Measurements from ENCODE around the gene ZNF408. TPM values are rescaled to one million over a fixed set of nuclear protein-coding genes. Genes with fewer than 3 reads are reported as not detected.

The ZNF408 gene
- total RNA-seq, 4 donors from 2014 or later: 0.88 to 10.5 (median 8.0) TPM

- Histone ChIP-seq H3K36me3 (no peaks in the 10 kb centered on the region), H3K4me1 (peaks cover 5 to 21% of the 10 kb centered on the region in 2 donors), H3K27ac (no peak overlapping the region), H3K4me3 (no peak overlapping the region), H3K27me3 (no peaks in the 10 kb centered on the region), H3K9me3 (no peaks in the 10 kb centered on the region)
- no peak for DNase-seq
- TF ChIP-seq CTCF (IDR thresholded peaks at IDR 0.05) (no peak), POLR2A (IDR thresholded peaks at IDR 0.05) (no peak)
- intact Hi-C loops (cut with DNase I; ENCODE audit: low total_unique reads): no loop called here
Observed at GRCh38 chr11:46671958-46672315, 28.9 kb upstream of the ZNF408 start.

GRCh38 chr11:46672381-46672839 lies 28.4 kb upstream of the ZNF408 start:
- Histone ChIP-seq H3K4me1 (peaks cover 5 to 16% of the 10 kb centered on the region in 2 donors), H3K27ac (no peak overlapping the region), H3K9me3 (no peaks in the 10 kb centered on the region), H3K4me3 (no peak overlapping the region), H3K27me3 (no peaks in the 10 kb centered on the region), H3K36me3 (no peaks in the 10 kb centered on the region)
- intact Hi-C loops (cut with DNase I; ENCODE audit: low total_unique reads): no loop called here
- TF ChIP-seq CTCF (IDR thresholded peaks at IDR 0.05): no peak
- DNase-seq: no peak

DNA sequence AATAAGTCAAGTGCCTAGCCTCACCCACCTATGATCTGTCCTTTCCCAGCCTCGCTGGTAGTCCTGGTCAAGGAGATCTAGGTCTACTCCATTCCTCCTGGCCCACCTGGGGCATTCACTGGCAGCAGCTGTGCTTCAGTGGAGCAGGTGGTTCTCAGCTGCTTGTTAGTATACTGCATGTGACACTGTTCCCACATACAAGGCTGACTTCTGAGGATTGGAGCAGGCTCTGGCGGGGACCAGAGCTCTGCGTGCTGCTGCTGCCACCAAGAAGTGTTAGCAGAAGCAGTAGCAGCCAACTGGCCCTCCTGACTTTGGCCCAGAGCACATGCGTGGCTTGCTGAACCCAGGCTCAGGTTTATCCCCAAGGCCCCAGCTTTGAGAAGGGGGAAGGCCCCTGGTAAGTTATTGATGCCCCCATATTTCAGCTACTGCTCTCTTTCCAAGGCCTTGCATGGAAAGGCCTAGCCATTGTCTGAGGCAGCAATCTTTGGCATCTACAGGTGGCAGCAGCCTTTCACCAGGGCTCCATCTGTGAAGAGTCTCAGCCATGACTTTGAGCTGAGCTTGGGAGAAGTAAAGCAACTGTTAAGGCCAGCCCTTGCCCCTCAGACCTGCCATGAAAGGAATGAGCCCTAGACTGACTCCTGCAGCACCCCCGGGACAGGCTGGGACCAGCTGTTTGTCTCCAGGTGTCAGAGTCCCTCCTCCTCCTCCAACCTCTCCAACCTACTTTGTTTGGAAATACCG lies 26.9 kb upstream of the ZNF408 start:
- intact Hi-C loops (cut with DNase I; ENCODE audit: low total_unique reads): no loop called here
- Histone ChIP-seq H3K4me3 (no peak overlapping the region), H3K36me3 (no peaks in the 10 kb centered on the region), H3K9me3 (no peaks in the 10 kb centered on the region), H3K27ac (peak overlapping the region; percentile 78 to 82), H3K4me1 (peaks cover 5 to 13% of the 10 kb centered on the region in 2 donors), H3K27me3 (no peaks in the 10 kb centered on the region)
- TF ChIP-seq POLR2A (IDR thresholded peaks at IDR 0.05) (no peak), CTCF (IDR thresholded peaks at IDR 0.05) (no peak)
- no peak for DNase-seq

DNA sequence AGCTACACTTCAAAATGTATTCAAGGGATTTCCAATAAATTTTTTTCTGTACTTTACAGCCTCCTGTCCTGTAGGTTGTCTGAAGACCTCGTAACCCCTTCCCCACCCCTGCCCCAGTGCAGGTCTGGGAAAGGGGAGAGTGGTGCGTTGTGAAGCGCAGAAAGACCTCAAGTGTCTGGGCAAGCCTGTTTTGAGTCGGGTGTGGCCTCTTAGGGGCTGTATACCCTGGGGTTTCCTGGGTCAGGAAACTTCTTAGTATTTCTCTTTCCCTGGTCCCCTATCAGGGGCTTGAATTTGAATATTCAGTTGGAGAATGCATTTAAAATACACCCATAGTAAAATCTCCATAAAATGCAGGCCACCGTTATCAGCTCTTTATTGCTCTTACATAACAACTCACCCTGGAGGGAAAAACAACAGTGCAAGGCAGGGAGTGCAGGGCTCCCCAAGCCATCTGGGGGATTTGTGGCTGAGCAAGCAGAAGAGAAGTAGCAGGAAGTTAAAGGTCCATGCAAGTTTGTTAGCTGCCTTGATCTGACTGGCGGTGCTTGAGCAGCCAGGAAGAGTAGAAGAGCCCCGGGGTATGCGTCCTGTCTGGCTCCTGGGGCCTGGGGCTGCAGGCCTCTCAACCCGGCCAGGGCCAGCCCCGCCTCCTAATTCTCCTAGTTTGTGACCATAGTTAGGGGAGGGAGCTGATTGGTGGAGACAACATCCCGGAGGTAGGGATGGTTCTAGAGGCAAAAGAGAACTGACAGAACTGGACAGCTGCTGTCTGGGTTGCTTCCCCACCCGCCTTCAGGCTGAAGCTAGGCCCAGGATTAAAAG lies 26.2 kb upstream of the ZNF408 start:
- H3K9me3 ChIP-seq: no peaks in the 10 kb centered on the region
- TF ChIP-seq POLR2A (IDR thresholded peaks at IDR 0.05) (no peak), CTCF (IDR thresholded peaks at IDR 0.05) (no peak)
- H3K4me1 ChIP-seq: peaks cover 5 to 13% of the 10 kb centered on the region in 2 donors
- no peak for DNase-seq
- H3K4me3 ChIP-seq: no peak overlapping the region
- H3K27me3 ChIP-seq: no peaks in the 10 kb centered on the region
- peak overlapping the region; percentile 78 to 82 for H3K27ac ChIP-seq
- H3K36me3 ChIP-seq: no peaks in the 10 kb centered on the region
- intact Hi-C loops (cut with DNase I; ENCODE audit: low total_unique reads): no loop called here

- TF ChIP-seq POLR2A (IDR thresholded peaks at IDR 0.05): no peak
- TF ChIP-seq CTCF (IDR thresholded peaks at IDR 0.05): no peak
- intact Hi-C loops (cut with DNase I; ENCODE audit: low total_unique reads): no loop called here
- Histone ChIP-seq H3K4me1 (peaks cover 5 to 13% of the 10 kb centered on the region in 2 donors), H3K27me3 (no peaks in the 10 kb centered on the region), H3K4me3 (no peak overlapping the region), H3K9me3 (no peaks in the 10 kb centered on the region), H3K27ac (peak overlapping the region; percentile 78 to 82), H3K36me3 (no peaks in the 10 kb centered on the region)
- peak; percentile 70 to 76 for DNase-seq
Observed at GRCh38 chr11:46675288-46675851, 25.5 kb upstream of the ZNF408 start.
